Loucy (cell line): ENCODE measurements around the gene PACSIN3.

Experiments used
- CTCF ChIP-seq: fragments of 200-600 bp; sonication (generic); conservative IDR thresholded peaks from 2 replicates; pipeline ENCODE4 v1.5.1; 2014; ENCODE audit warnings: mild to moderate bottlenecking, antibody characterized with exemption, low read length
- EZH2phosphoT487 ChIP-seq: fragments of 200-600 bp; IDR thresholded peaks from 2 replicates; pipeline ENCODE4 v1.6.1; 2018; ENCODE audit warnings: antibody characterized with exemption, mild to moderate bottlenecking, moderate library complexity, borderline replicate concordance

GRCh38 chr11:47201015-47201414 lies 14.8 kb upstream of the PACSIN3 start:
- TF ChIP-seq CTCF (no peak), EZH2phosphoT487 (no peak)
